GM12875 (cell line): Measurements from ENCODE around the gene INAVA.

Experiments used
- H3K4me3 ChIP-seq: one replicate; pipeline ENCODE4 v1.5.1; 2011; ENCODE audit warnings: low read depth, low read length, control low read depth
- TF ChIP-seq, protein P1 (sequence below): IDR thresholded peaks from 2 replicates; pipeline ENCODE4 v1.5.1; 2011; ENCODE audit warnings: low read depth, mild to moderate bottlenecking, control low read depth, inconsistent platforms, low read length, moderate library complexity, borderline replicate concordance; ENCODE audit not compliant: insufficient read depth

Gene INAVA

GRCh38 chr1:200897259-200897658 is 2.6 kb downstream of the INAVA start:
- no peak overlapping the region for H3K4me3 ChIP-seq
- TF ChIP-seq, protein P1, sequence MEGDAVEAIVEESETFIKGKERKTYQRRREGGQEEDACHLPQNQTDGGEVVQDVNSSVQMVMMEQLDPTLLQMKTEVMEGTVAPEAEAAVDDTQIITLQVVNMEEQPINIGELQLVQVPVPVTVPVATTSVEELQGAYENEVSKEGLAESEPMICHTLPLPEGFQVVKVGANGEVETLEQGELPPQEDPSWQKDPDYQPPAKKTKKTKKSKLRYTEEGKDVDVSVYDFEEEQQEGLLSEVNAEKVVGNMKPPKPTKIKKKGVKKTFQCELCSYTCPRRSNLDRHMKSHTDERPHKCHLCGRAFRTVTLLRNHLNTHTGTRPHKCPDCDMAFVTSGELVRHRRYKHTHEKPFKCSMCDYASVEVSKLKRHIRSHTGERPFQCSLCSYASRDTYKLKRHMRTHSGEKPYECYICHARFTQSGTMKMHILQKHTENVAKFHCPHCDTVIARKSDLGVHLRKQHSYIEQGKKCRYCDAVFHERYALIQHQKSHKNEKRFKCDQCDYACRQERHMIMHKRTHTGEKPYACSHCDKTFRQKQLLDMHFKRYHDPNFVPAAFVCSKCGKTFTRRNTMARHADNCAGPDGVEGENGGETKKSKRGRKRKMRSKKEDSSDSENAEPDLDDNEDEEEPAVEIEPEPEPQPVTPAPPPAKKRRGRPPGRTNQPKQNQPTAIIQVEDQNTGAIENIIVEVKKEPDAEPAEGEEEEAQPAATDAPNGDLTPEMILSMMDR, result no peak

- TF ChIP-seq, protein P1, result no peak
- no peak overlapping the region for H3K4me3 ChIP-seq
Measured at GRCh38 chr1:200899015-200899386, 4.3 kb downstream of the INAVA start.

DNA sequence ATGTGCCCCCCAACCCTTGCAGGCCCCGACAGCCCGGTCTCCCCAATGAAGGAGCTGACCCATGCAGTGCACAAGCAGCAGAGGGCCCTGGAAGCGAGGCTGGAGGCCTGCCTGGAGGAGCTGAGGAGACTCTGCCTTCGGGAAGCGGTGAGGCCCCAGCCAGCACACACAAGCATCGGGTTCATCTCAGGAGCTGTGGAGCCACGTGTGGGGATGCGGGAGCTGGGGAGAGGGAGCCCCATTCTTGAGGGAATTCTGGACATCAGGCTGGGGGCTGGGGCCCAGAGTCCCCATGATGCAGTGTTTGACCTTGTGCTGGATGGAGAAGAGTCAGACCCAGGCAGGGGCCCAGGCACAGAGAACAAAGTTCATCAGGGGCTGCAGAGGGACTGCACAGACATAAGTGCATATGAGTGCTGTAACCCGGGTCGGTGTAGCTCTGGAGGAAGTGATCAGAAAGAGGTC is 4.8 kb downstream of the INAVA start:
- TF ChIP-seq, protein P1, result no peak
- H3K4me3 ChIP-seq, result no peak overlapping the region

DNA sequence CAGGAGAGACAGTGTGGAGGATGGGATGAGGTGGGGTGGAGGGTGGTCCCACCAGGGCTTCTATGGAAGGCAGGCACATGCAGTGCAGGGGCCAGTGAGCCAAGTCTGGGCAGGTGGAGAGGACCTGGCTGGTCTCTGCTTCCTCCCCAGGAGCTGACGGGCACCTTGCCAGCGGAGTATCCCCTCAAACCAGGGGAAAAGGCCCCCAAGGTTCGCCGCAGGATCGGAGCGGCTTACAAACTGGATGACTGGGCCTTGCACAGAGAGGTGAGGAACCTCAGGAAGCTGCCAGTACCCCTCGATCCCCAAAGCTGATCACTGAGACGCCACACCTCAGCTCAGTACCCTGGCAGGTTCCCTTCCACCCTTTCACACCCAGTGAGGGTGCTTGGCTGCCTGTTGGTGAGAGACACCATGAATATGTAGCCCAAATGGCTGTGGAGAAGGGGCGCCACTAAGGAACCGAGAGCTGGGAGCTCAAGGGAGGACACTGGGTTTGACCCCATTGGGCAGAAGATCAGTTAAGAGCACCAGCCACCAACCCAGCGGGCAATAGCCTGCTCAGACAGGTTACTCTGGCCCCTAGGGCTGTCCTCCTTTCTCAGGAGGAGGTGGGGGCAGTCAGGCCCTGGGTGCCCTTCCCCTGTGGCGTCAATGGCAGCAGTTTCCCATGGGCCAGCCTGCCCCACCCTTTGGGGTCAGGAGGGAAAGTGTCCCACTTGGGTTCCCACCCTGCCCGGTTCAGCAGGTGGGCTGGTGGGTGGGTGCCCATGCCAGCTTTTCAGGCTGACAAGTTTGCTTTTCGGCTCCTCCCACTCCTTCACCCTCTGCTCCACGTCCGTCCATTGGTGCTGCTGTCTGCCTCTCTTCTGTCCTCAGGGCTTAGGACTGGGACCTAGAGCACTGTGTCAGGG is 5.5 kb downstream of the INAVA start:
- TF ChIP-seq, protein P1, result no peak
- no peak overlapping the region for H3K4me3 ChIP-seq

DNA sequence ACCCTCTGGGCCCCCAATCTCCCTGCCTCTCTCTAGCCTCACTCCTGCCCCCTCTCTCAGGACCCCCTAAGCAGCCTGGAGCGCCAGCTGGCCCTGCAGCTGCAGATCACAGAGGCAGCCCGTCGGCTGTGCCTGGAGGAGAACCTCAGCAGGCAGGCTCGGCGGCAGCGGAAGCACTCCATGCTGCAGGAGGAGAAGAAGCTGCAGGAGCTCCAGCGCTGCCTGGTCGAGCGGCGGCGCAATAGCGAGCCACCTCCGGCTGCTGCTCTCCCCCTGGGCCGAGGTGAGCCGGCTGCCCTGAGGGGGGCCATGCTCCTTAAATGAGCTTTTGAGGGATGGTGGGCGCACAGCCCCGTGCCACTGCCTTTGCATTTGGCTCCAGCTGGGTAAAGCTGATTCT is 6.2 kb downstream of the INAVA start:
- TF ChIP-seq, protein P1, result no peak
- H3K4me3 ChIP-seq, result no peak overlapping the region

DNA sequence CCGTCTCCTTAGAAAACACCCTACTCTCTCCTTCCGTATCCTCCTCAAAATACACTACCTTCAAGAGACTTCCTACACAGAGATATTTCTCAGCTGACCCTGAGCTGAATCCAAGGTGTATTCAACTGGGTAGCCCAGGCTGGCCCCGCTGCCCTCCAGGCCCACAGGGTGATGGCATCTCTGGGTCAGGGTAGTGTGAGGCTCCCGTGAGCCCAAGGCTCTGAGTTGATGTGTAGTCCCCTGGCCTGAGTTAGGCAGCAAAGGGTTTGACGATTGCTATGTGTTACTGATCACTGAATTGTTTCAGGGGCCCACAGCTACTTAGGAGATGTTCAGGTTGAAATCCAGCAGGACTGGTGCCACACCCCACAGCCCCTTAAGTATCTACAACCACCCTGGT is 6.7 kb downstream of the INAVA start:
- TF ChIP-seq, protein P1, result no peak
- H3K4me3 ChIP-seq, result no peak overlapping the region
